SK-N-MC (cell line): ENCODE measurements around the gene BYSL.

Source experiments
- EZH2 ChIP-seq: fragments of 200-600 bp; sonication (generic); IDR thresholded peaks from one replicate; pipeline ENCODE4 v1.6.1; 2017; ENCODE audit warnings: antibody characterized with exemption
- FOXP2 ChIP-seq: optimal IDR thresholded peaks from 2 replicates; pipeline ENCODE3; 2011; ENCODE audit warnings: mild to moderate bottlenecking, moderate library complexity; ENCODE audit not compliant: insufficient read depth; ENCODE audit errors: extremely low read length, control extremely low read depth
- POLR2AphosphoS5 ChIP-seq: IDR thresholded peaks from 2 replicates; pipeline ENCODE4 v1.6.1; 2012; ENCODE audit warnings: mild to moderate bottlenecking, low read depth, low read length, borderline replicate concordance

- TF ChIP-seq POLR2AphosphoS5 (no peak), EZH2 (no peak), FOXP2 (no peak)
These were observed 25.0 kb upstream of the BYSL start for GRCh38 chr6:41896281-41896680.
